NT2/D1 (cell line): ENCODE results near the gene CDC42.

ENCODE experiments used
- SUZ12 ChIP-seq: IDR thresholded peaks from 2 replicates; pipeline ENCODE4 v1.6.1; 2011; ENCODE audit not compliant: insufficient read length, insufficient read depth; ENCODE audit errors: extremely low read depth
- ZNF274 ChIP-seq: IDR thresholded peaks from 2 replicates; pipeline ENCODE4 v1.6.1; 2011; ENCODE audit warnings: mild to moderate bottlenecking, low read depth, low read length

GRCh38 chr1:22038036-22038435, 14.5 kb upstream of the CDC42 start:
- TF ChIP-seq ZNF274 (no peak), SUZ12 (no peak)
